Lower leg skin (tissue), 3 donors: Measurements from ENCODE around the gene IGLL5.
"Not testable (repeated sequence)": the region's sequence is repeated elsewhere in the genome, so short reads cannot be mapped to it uniquely, and the experiment has no call there.

Source experiments
- CTCF ChIP-seq, 3 donors: fragments of 450-650 bp; IDR thresholded peaks; one replicate each; pipeline ENCODE4 v1.5.1; 2016; ENCODE audit warnings: antibody characterized with exemption in 3 of 3, mild to moderate bottlenecking in 3 of 3, moderate library complexity in 2 of 3
- POLR2A ChIP-seq, 2 donors: fragments of 450-650 bp; IDR thresholded peaks; one replicate each; pipeline ENCODE4 v1.6.1; 2016 to 2017; ENCODE audit warnings: antibody characterized with exemption in 2 of 2, mild to moderate bottlenecking in 1 of 2, moderate library complexity in 1 of 2

GRCh38 chr22:22900527-22901205 is 13.1 kb downstream of the IGLL5 start:
- TF ChIP-seq CTCF, POLR2A (IDR thresholded peaks at IDR 0.05): not testable (repeated sequence)
